Trophoblast cell (in vitro differentiated cells and primary cell): ENCODE measurements around the gene SECISBP2L.
A peak's percentile ranks its signal among the peaks of the same experiment; 100 is the strongest.

Experiments used
- DNase-seq, 2 donors: peaks; one replicate each; pipeline ENCODE4 v3.0.0-alpha.2; 2016
- H2AFZ ChIP-seq: 2 replicates; pipeline ENCODE4 v1.6.1; 2013; ENCODE audit warnings: low read length, moderate library complexity, mild to moderate bottlenecking; ENCODE audit not compliant: insufficient read depth, poor library complexity
- H2AK5ac ChIP-seq: 2 replicates; pipeline ENCODE4 v1.6.1; 2013; ENCODE audit warnings: mild to moderate bottlenecking, low read length
- H2BK120ac ChIP-seq: 2 replicates; pipeline ENCODE4 v1.6.1; 2013; ENCODE audit warnings: low read length, mild to moderate bottlenecking, moderate library complexity; ENCODE audit not compliant: insufficient read depth, poor library complexity
- H2BK12ac ChIP-seq: 2 replicates; pipeline ENCODE4 v1.6.1; 2013; ENCODE audit warnings: mild to moderate bottlenecking, low read length, moderate library complexity
- H2BK5ac ChIP-seq: 2 replicates; pipeline ENCODE4 v1.6.1; 2013; ENCODE audit warnings: low read length, low read depth, moderate library complexity, mild to moderate bottlenecking; ENCODE audit not compliant: poor library complexity
- H3K14ac ChIP-seq: 2 replicates; pipeline ENCODE4 v1.6.1; 2013; ENCODE audit warnings: mild to moderate bottlenecking, low read length
- H3K18ac ChIP-seq: 2 replicates; pipeline ENCODE4 v1.6.1; 2013; ENCODE audit warnings: mild to moderate bottlenecking, low read length
- H3K23ac ChIP-seq: 2 replicates; pipeline ENCODE4 v1.6.1; 2013; ENCODE audit warnings: low read length
- H3K27ac ChIP-seq: 2 replicates; pipeline ENCODE4 v1.5.1; 2013; ENCODE audit warnings: low read depth, mild to moderate bottlenecking, inconsistent platforms, low read length, moderate library complexity
- H3K27me3 ChIP-seq: 2 replicates; pipeline ENCODE4 v1.6.1; 2013; ENCODE audit warnings: inconsistent platforms, mild to moderate bottlenecking, low read length, moderate library complexity; ENCODE audit not compliant: insufficient read depth
- H3K36me3 ChIP-seq, 2 experiments: 1 replicate in 1 of 2; 2 replicates in 1 of 2; pipeline ENCODE4 v1.6.1; 2013; ENCODE audit warnings: low read length in 2 of 2, mild to moderate bottlenecking in 2 of 2, moderate library complexity in 1 of 2; ENCODE audit not compliant: insufficient read depth in 2 of 2, control insufficient read depth in 1 of 2
- H3K4ac ChIP-seq: 2 replicates; pipeline ENCODE4 v1.6.1; 2013; ENCODE audit warnings: low read depth, mild to moderate bottlenecking, low read length, moderate library complexity
- H3K4me1 ChIP-seq, 2 experiments: 1 replicate in 1 of 2; 2 replicates in 1 of 2; pipeline ENCODE4 v1.6.1; 2013; ENCODE audit warnings: low read length in 2 of 2, mild to moderate bottlenecking in 2 of 2, moderate library complexity in 1 of 2; ENCODE audit not compliant: insufficient read depth in 2 of 2, control insufficient read depth in 1 of 2
- H3K4me2 ChIP-seq: 2 replicates; pipeline ENCODE4 v1.6.1; 2013; ENCODE audit warnings: inconsistent platforms, mild to moderate bottlenecking, low read length, moderate library complexity
- H3K4me3 ChIP-seq: 2 replicates; pipeline ENCODE4 v1.5.1; 2013; ENCODE audit warnings: mild to moderate bottlenecking, low read depth, low read length, inconsistent platforms
- H3K79me1 ChIP-seq: one replicate; pipeline ENCODE4 v1.6.1; 2013; ENCODE audit warnings: low read length
- H3K79me2 ChIP-seq: 2 replicates; pipeline ENCODE4 v1.6.1; 2013; ENCODE audit warnings: low read length, mild to moderate bottlenecking; ENCODE audit not compliant: control insufficient read depth, insufficient read depth, poor library complexity
- H3K9ac ChIP-seq: 2 replicates; pipeline ENCODE4 v1.6.1; 2013; ENCODE audit warnings: mild to moderate bottlenecking, low read length
- H3K9me3 ChIP-seq: 2 replicates; pipeline ENCODE4 v1.6.1; 2013; ENCODE audit warnings: low read depth, mild to moderate bottlenecking, control low read depth, inconsistent platforms, low read length; ENCODE audit not compliant: insufficient read depth
- H4K12ac ChIP-seq: 2 replicates; pipeline ENCODE4 v1.6.1; 2013; ENCODE audit warnings: low read depth, mild to moderate bottlenecking, low read length, moderate library complexity
- H4K8ac ChIP-seq: 2 replicates; pipeline ENCODE4 v1.6.1; 2013; ENCODE audit warnings: low read depth, mild to moderate bottlenecking, low read length, moderate library complexity
- H4K91ac ChIP-seq: one replicate; pipeline ENCODE4 v1.6.1; 2013; ENCODE audit warnings: low read depth, mild to moderate bottlenecking, low read length, moderate library complexity
- WGBS: extraction: QIAGEN DNeasy Blood & Tissue Kit; methylation state at CpG from one replicate; pipeline ENCODE4 v1.1.7; 2013; ENCODE audit warnings: missing lambda C conversion rate; ENCODE audit not compliant: insufficient read length, insufficient coverage; ENCODE audit errors: extremely low coverage; 5-methylcytosine and 5-hydroxymethylcytosine counted together

SECISBP2L gene

DNA sequence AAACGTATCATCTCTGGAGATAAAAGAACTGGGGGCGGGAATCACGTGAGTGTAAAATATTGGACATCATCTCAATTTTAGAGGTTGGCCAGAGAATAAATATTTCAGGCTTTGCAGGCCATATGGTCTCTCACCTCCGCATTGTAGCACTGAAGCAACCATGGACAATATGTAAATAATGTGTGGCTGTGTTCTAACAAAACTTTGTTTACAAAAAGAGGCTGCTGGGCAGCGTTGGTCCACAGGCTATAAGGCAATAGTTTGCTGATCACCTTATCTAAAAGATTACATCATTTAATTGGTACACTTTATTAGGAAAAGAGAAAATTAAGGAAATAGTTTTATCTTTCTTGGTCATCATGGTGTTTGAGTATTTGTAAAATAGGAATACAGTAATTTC lies 60.0 kb downstream of the SECISBP2L start:
- no peak overlapping the region for H3K18ac ChIP-seq
- no peak overlapping the region for H3K4me3 ChIP-seq
- H2BK120ac ChIP-seq, result no peak overlapping the region
- H2AK5ac ChIP-seq, result no peak overlapping the region
- no peak overlapping the region for H2BK5ac ChIP-seq
- H2AFZ ChIP-seq, result no peak overlapping the region
- H3K9me3 ChIP-seq, result no peaks in the 10 kb centered on the region
- H4K8ac ChIP-seq, result no peak overlapping the region
- no peak overlapping the region for H3K9ac ChIP-seq
- no peak overlapping the region for H3K23ac ChIP-seq
- no peak overlapping the region for H3K27ac ChIP-seq
- no peak overlapping the region for H3K4ac ChIP-seq
- H3K79me2 ChIP-seq, result no peaks in the 10 kb centered on the region
- H2BK12ac ChIP-seq, result no peak overlapping the region
- no peak for DNase-seq
- H3K4me1 ChIP-seq, result peaks cover 2 to 9% of the 10 kb centered on the region in 2 experiments
- H3K4me2 ChIP-seq, result no peak overlapping the region
- no CpG with 5 or more reads among the region's 5 CpGs for WGBS
- H3K36me3 ChIP-seq, result peaks cover 0 to 1% of the 10 kb centered on the region in 2 experiments
- no peaks in the 10 kb centered on the region for H3K79me1 ChIP-seq
- no peaks in the 10 kb centered on the region for H3K27me3 ChIP-seq
- no peak overlapping the region for H4K12ac ChIP-seq
- no peak overlapping the region for H3K14ac ChIP-seq
- H4K91ac ChIP-seq, result no peak overlapping the region

- Histone ChIP-seq H3K79me2 (no peaks in the 10 kb centered on the region), H3K79me1 (no peaks in the 10 kb centered on the region), H3K9ac (no peak overlapping the region), H3K4me1 (peaks cover 2 to 9% of the 10 kb centered on the region in 2 experiments), H2BK120ac (no peak overlapping the region), H3K4me2 (no peak overlapping the region), H3K4me3 (no peak overlapping the region), H3K14ac (no peak overlapping the region), H2BK5ac (no peak overlapping the region), H3K4ac (no peak overlapping the region), H3K23ac (no peak overlapping the region), H2AK5ac (no peak overlapping the region), H3K9me3 (no peaks in the 10 kb centered on the region), H3K27ac (no peak overlapping the region), H4K91ac (no peak overlapping the region), H4K8ac (no peak overlapping the region), H2AFZ (no peak overlapping the region), H3K18ac (no peak overlapping the region), H3K27me3 (no peaks in the 10 kb centered on the region), H3K36me3 (peaks cover 0 to under 1% of the 10 kb centered on the region in 2 experiments), H2BK12ac (no peak overlapping the region), H4K12ac (no peak overlapping the region)
- peak; percentile 14 to 71 for DNase-seq
- no CpG with 5 or more reads among the region's 3 CpGs for WGBS
Measured at GRCh38 chr15:48985516-48985915, 60.7 kb downstream of the SECISBP2L start.

- no peak overlapping the region for H2AFZ ChIP-seq
- no peak overlapping the region for H2BK12ac ChIP-seq
- H3K36me3 ChIP-seq, result no peaks in the 10 kb centered on the region
- H3K79me2 ChIP-seq, result no peaks in the 10 kb centered on the region
- no peak overlapping the region for H4K12ac ChIP-seq
- no peak overlapping the region for H3K4me3 ChIP-seq
- no peak overlapping the region for H2AK5ac ChIP-seq
- no peak overlapping the region for H3K18ac ChIP-seq
- H4K8ac ChIP-seq, result no peak overlapping the region
- H3K9me3 ChIP-seq, result no peaks in the 10 kb centered on the region
- no peak overlapping the region for H3K4ac ChIP-seq
- peaks cover 2 to 9% of the 10 kb centered on the region in 2 experiments for H3K4me1 ChIP-seq
- no peaks in the 10 kb centered on the region for H3K79me1 ChIP-seq
- no peak overlapping the region for H3K27ac ChIP-seq
- peak; percentile 14 to 80 for DNase-seq
- H2BK5ac ChIP-seq, result no peak overlapping the region
- H3K4me2 ChIP-seq, result no peak overlapping the region
- H3K23ac ChIP-seq, result no peak overlapping the region
- no peak overlapping the region for H2BK120ac ChIP-seq
- no peak overlapping the region for H3K9ac ChIP-seq
- no peak overlapping the region for H3K14ac ChIP-seq
- WGBS, result no CpG with 5 or more reads among the region's 4 CpGs
- no peaks in the 10 kb centered on the region for H3K27me3 ChIP-seq
- no peak overlapping the region for H4K91ac ChIP-seq
Measured at GRCh38 chr15:48984811-48985352, 61.4 kb downstream of the SECISBP2L start.

- peak; percentile 51 to 92 for DNase-seq
- H4K12ac ChIP-seq, result no peak overlapping the region
- no peaks in the 10 kb centered on the region for H3K36me3 ChIP-seq
- H3K4me2 ChIP-seq, result no peak overlapping the region
- H3K9me3 ChIP-seq, result no peaks in the 10 kb centered on the region
- no peak overlapping the region for H3K4me3 ChIP-seq
- H3K4me1 ChIP-seq, result peaks cover 2 to 9% of the 10 kb centered on the region in 2 experiments
- H2BK120ac ChIP-seq, result no peak overlapping the region
- no peaks in the 10 kb centered on the region for H3K27me3 ChIP-seq
- H3K9ac ChIP-seq, result no peak overlapping the region
- H4K91ac ChIP-seq, result no peak overlapping the region
- H2BK5ac ChIP-seq, result no peak overlapping the region
- H2AK5ac ChIP-seq, result no peak overlapping the region
- no peak overlapping the region for H4K8ac ChIP-seq
- H3K79me2 ChIP-seq, result no peaks in the 10 kb centered on the region
- H2AFZ ChIP-seq, result no peak overlapping the region
- H3K27ac ChIP-seq, result no peak overlapping the region
- H3K18ac ChIP-seq, result no peak overlapping the region
- H3K4ac ChIP-seq, result no peak overlapping the region
- no peaks in the 10 kb centered on the region for H3K79me1 ChIP-seq
- no peak overlapping the region for H3K23ac ChIP-seq
- no peak overlapping the region for H3K14ac ChIP-seq
- no CpG with 5 or more reads among the region's 7 CpGs for WGBS
- H2BK12ac ChIP-seq, result no peak overlapping the region
Measured at GRCh38 chr15:48984021-48984710, 62.1 kb downstream of the SECISBP2L start.
